Panc1 (cell line): ENCODE measurements around the gene FRY. TPM values are rescaled to one million over a fixed set of nuclear protein-coding genes. Genes with fewer than 3 reads are reported as not detected.

ENCODE experiments used
- ATAC-seq: fragments of 200-7000 bp; cut with Tn5 transposase; 2 replicates; pipeline ENCODE4 v1.9.1; 2020; ENCODE audit warnings: mild to moderate bottlenecking, moderate library complexity
- BruUV-seq: library from RNA; stranded (reverse); fragments of 400-500 nt; replicated peaks from 2 replicates; lab custom pipeline; 2021; lab: Mats Ljungman, UMichigan
- CTCF ChIA-PET: fragments of 300-600 bp; sonication (Branson Sonifier 250); formaldehyde crosslinking; loops from one replicate; lab custom pipeline; 2022; ENCODE audit warnings: antibody characterized with exemption; lab: Charles Lee
- POLR2A ChIA-PET: fragments of 300-600 bp; sonication (Branson Sonifier 250); formaldehyde crosslinking; loops from one replicate; lab custom pipeline; 2022; ENCODE audit warnings: antibody characterized with exemption; lab: Charles Lee
- DNase-seq: peaks from one replicate; pipeline ENCODE4 v3.0.0-alpha.2; 2010; ENCODE audit warnings: low read depth, low spot score
- H3K27ac ChIP-seq: 2 replicates; pipeline ENCODE4 v1.5.1; 2011; ENCODE audit warnings: mild to moderate bottlenecking, low read length, inconsistent platforms
- H3K27me3 ChIP-seq: fragments of 200-500 bp; sonication (Bioruptor generic); 2 replicates; pipeline ENCODE4 v1.6.0; 2014; ENCODE audit warnings: low read length, inconsistent platforms; ENCODE audit not compliant: control insufficient read depth, insufficient read depth
- H3K36me3 ChIP-seq: fragments of 200-500 bp; sonication (Bioruptor generic); 2 replicates; pipeline ENCODE4 v1.5.1; 2014; ENCODE audit warnings: inconsistent platforms, mild to moderate bottlenecking, low read length, moderate library complexity; ENCODE audit not compliant: control insufficient read depth, insufficient read depth
- H3K4me1 ChIP-seq: 2 replicates; pipeline ENCODE4 v1.5.1; 2011; ENCODE audit warnings: inconsistent platforms, mild to moderate bottlenecking, low read length, moderate library complexity; ENCODE audit not compliant: control insufficient read depth, insufficient read depth
- H3K4me3 ChIP-seq, 2 experiments: 2 replicates each; pipeline ENCODE4 v1.5.1; 2011 to 2012; ENCODE audit warnings: low read depth in 2 of 2, low read length in 2 of 2, mild to moderate bottlenecking in 2 of 2, inconsistent platforms in 1 of 2, moderate library complexity in 1 of 2
- H3K9me3 ChIP-seq: fragments of 200-500 bp; sonication (Bioruptor generic); 2 replicates; pipeline ENCODE4 v1.5.1; 2014; ENCODE audit warnings: low read depth, mild to moderate bottlenecking, inconsistent platforms, low read length, moderate library complexity; ENCODE audit not compliant: control insufficient read depth, insufficient read depth
- CTCF ChIP-seq: fragments of 450-650 bp; IDR thresholded peaks from 2 replicates; pipeline ENCODE4 v1.5.1; 2017; ENCODE audit warnings: mild to moderate bottlenecking
- POLR2AphosphoS5 ChIP-seq: IDR thresholded peaks from 2 replicates; pipeline ENCODE4 v1.6.1; 2012; ENCODE audit warnings: mild to moderate bottlenecking, low read depth, low read length, moderate library complexity
- SIN3A ChIP-seq: IDR thresholded peaks from 2 replicates; pipeline ENCODE4 v1.6.1; 2012; ENCODE audit warnings: low read depth, mild to moderate bottlenecking, low read length, moderate library complexity, borderline replicate concordance; ENCODE audit not compliant: insufficient read depth
- TCF7L2 ChIP-seq: IDR thresholded peaks from 2 replicates; pipeline ENCODE4 v1.6.1; 2011; ENCODE audit warnings: mild to moderate bottlenecking, low read depth, low read length, inconsistent platforms
- in situ Hi-C: cut with HindIII; loops from 2 replicates; pipeline ENCODE4 v1.10.0; 2016; ENCODE audit warnings: low sequenced_read_pairs, low pct_unique_long_range_greater_than_20kb
- intact Hi-C: fragments of 100-400 bp; cut with micrococcal nuclease; formaldehyde crosslinking; loops from one replicate; pipeline ENCODE4 v1.10.0; 2022; ENCODE audit not compliant: unreplicated experiment
- total RNA-seq: library from RNA; stranded (reverse); gene quantifications from one replicate; pipeline ENCODE4 v1.2.1, GENCODE V29; 2021; ENCODE audit not compliant: unreplicated experiment
- TF ChIP-seq, protein P1 (sequence below), 2 experiments: IDR thresholded peaks; 2 replicates each; pipeline ENCODE4 v1.6.1; 2011 to 2012; ENCODE audit warnings: low read depth in 2 of 2, control low read depth in 1 of 2, low read length in 1 of 2, mild to moderate bottlenecking in 1 of 2, moderate library complexity in 1 of 2; ENCODE audit not compliant: insufficient read depth in 1 of 2

Gene FRY
- total RNA-seq, 1 experiment from 2014 or later, result 0.18 TPM

DNA sequence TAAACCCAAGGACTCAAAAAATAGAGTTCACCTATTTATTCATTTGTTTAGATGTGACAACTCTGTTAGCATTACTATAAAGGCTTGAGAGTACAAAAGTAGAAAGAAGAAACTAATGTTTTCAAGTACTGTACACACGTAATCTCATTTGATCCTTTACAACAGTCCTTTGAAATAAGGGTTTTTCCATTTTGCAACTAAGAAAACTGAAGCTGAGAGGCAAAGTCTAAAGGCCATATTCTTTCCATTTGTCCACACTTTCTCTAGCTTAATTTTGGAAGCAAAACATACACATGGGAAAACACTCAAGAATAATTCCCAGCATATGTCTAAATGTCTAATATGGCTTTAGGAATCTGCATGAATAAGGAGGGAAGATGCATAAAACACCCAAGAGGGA lies 249.5 kb downstream of the FRY start:
- Histone ChIP-seq H3K4me3 (no peak overlapping the region), H3K9me3 (no peaks in the 10 kb centered on the region), H3K4me1 (peaks cover 11% of the 10 kb centered on the region; the same call in 1 of the 2 replicates), H3K27ac (no peak overlapping the region), H3K36me3 (no peaks in the 10 kb centered on the region), H3K27me3 (no peaks in the 10 kb centered on the region)
- in situ Hi-C loops, result no loop called here
- ChIA-PET POLR2A (no interaction called here), CTCF (no interaction called here)
- intact Hi-C loops, result no loop called here
- DNase-seq, result no peak
- no peak for ATAC-seq
- no TSS peak for BruUV-seq
- TF ChIP-seq, protein P1, sequence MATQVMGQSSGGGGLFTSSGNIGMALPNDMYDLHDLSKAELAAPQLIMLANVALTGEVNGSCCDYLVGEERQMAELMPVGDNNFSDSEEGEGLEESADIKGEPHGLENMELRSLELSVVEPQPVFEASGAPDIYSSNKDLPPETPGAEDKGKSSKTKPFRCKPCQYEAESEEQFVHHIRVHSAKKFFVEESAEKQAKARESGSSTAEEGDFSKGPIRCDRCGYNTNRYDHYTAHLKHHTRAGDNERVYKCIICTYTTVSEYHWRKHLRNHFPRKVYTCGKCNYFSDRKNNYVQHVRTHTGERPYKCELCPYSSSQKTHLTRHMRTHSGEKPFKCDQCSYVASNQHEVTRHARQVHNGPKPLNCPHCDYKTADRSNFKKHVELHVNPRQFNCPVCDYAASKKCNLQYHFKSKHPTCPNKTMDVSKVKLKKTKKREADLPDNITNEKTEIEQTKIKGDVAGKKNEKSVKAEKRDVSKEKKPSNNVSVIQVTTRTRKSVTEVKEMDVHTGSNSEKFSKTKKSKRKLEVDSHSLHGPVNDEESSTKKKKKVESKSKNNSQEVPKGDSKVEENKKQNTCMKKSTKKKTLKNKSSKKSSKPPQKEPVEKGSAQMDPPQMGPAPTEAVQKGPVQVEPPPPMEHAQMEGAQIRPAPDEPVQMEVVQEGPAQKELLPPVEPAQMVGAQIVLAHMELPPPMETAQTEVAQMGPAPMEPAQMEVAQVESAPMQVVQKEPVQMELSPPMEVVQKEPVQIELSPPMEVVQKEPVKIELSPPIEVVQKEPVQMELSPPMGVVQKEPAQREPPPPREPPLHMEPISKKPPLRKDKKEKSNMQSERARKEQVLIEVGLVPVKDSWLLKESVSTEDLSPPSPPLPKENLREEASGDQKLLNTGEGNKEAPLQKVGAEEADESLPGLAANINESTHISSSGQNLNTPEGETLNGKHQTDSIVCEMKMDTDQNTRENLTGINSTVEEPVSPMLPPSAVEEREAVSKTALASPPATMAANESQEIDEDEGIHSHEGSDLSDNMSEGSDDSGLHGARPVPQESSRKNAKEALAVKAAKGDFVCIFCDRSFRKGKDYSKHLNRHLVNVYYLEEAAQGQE (IDR thresholded peaks at IDR 0.05; ENCODE audit: insufficient read depth in 1 of 2, low read depth in 2 of 2, low read length in 1 of 2), result no peak
- no peak for TF ChIP-seq TCF7L2
- TF ChIP-seq SIN3A, result no peak
- no peak for TF ChIP-seq POLR2AphosphoS5
- TF ChIP-seq CTCF, result no peak

- Histone ChIP-seq H3K9me3 (no peaks in the 10 kb centered on the region), H3K4me3 (no peak overlapping the region), H3K27me3 (no peaks in the 10 kb centered on the region), H3K27ac (no peak overlapping the region), H3K36me3 (no peaks in the 10 kb centered on the region), H3K4me1 (peaks cover 11% of the 10 kb centered on the region; the same call in 1 of the 2 replicates)
- ATAC-seq, result no peak
- intact Hi-C loops (no loop called here), in situ Hi-C loops (no loop called here)
- ChIA-PET CTCF (no interaction called here), POLR2A (no interaction called here)
- TF ChIP-seq, protein P1 (IDR thresholded peaks at IDR 0.05; ENCODE audit: insufficient read depth in 1 of 2, low read depth in 2 of 2, low read length in 1 of 2), result no peak
- no peak for TF ChIP-seq POLR2AphosphoS5
- no peak for TF ChIP-seq CTCF
- BruUV-seq, result no TSS peak
- DNase-seq, result no peak
These were observed 250.6 kb downstream of the FRY start for GRCh38 chr13:32282096-32282711.
